Fibroblast of lung (primary cell): ENCODE measurements around the gene GTF2F2.
"Not testable (repeated sequence)": the region's sequence is repeated elsewhere in the genome, so short reads cannot be mapped to it uniquely, and the experiment has no call there.

Experiments used
- CTCF ChIP-seq, 2 donors: IDR thresholded peaks in 1 of 2; conservative IDR thresholded peaks in 1 of 2; 1 replicate in 1 of 2; 2 replicates in 1 of 2; pipeline ENCODE4 v1.5.1; 2011 to 2012; ENCODE audit warnings: low read length in 2 of 2, control low read depth in 1 of 2, inconsistent platforms in 1 of 2, low read depth in 1 of 2, mild to moderate bottlenecking in 1 of 2
- EZH2 ChIP-seq: IDR thresholded peaks from 2 replicates; pipeline ENCODE4 v1.5.1; 2012; ENCODE audit warnings: low read length, control low read depth, mild to moderate bottlenecking; ENCODE audit errors: missing control alignments

- not testable (repeated sequence) for TF ChIP-seq CTCF (conservative IDR thresholded peaks at IDR 0.05 in 1 of 2, IDR thresholded peaks at IDR 0.05 in 1 of 2; ENCODE audit: low read depth in 1 of 2, low read length in 2 of 2); EZH2
Observed at GRCh38 chr13:45298550-45298949, 178.2 kb downstream of the GTF2F2 start.
